Measurements from ENCODE around the gene HLA-G. TPM values are rescaled to one million over a fixed set of nuclear protein-coding genes. Genes with fewer than 3 reads are reported as not detected.

The HLA-G gene
- total RNA-seq, 1 donor: not detected

- H3K4me3 ChIP-seq (ENCODE audit: low read depth, low read length): no peak overlapping the region
- no peak for DNase-seq (ENCODE audit: low read depth)
Observed at GRCh38 chr6:29841030-29841429, 13.4 kb downstream of the HLA-G start.

DNA sequence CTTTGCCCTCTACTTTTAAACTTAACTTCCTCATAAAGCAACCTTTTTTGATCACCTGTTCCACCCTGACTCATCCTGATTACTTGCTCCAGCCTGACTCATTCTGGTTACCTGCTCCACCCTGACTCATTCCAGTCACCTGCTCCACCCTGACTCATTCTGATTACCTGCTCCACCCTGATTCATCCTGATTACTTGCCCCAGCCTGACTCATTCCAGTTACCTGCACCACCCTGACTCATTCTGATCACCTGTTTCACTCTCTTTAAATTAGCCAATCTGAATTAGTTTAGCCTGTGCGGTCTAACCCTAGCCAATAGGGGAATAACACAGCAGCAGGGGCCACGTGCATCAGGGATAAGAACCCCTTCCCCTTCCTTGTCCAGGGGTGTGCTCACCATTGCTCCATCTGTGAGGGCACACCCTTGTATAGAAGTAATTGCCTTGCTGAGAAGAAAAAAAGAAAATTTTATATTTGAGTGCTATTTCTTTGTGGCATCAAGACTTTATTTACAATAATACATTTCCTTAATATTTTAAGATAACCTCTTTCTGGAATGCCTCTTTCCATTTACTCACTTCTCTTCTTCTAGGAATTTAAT, 17.9 kb downstream of the HLA-G start:
- DNase-seq (ENCODE audit: low read depth): no peak
- H3K4me3 ChIP-seq (ENCODE audit: low read depth, low read length): no peak overlapping the region
- TF ChIP-seq, protein P1, sequence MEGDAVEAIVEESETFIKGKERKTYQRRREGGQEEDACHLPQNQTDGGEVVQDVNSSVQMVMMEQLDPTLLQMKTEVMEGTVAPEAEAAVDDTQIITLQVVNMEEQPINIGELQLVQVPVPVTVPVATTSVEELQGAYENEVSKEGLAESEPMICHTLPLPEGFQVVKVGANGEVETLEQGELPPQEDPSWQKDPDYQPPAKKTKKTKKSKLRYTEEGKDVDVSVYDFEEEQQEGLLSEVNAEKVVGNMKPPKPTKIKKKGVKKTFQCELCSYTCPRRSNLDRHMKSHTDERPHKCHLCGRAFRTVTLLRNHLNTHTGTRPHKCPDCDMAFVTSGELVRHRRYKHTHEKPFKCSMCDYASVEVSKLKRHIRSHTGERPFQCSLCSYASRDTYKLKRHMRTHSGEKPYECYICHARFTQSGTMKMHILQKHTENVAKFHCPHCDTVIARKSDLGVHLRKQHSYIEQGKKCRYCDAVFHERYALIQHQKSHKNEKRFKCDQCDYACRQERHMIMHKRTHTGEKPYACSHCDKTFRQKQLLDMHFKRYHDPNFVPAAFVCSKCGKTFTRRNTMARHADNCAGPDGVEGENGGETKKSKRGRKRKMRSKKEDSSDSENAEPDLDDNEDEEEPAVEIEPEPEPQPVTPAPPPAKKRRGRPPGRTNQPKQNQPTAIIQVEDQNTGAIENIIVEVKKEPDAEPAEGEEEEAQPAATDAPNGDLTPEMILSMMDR (IDR thresholded peaks at IDR 0.05; ENCODE audit: insufficient read depth, low read depth, low read length): no peak

More at GRCh38 chr6:29841030-29841429, 13.4 kb downstream of the HLA-G start:
- TF ChIP-seq, protein P1 (IDR thresholded peaks at IDR 0.05; ENCODE audit: insufficient read depth, low read depth, low read length): no peak

GRCh38 chr6:29847871-29848630, 20.4 kb downstream of the HLA-G start:
- H3K4me3 ChIP-seq (ENCODE audit: low read depth, low read length): no peak overlapping the region
- peak; percentile 64 for DNase-seq (ENCODE audit: low read depth)
- TF ChIP-seq, protein P1 (IDR thresholded peaks at IDR 0.05; ENCODE audit: insufficient read depth, low read depth, low read length): peak; percentile 91

- TF ChIP-seq, protein P1 (IDR thresholded peaks at IDR 0.05; ENCODE audit: insufficient read depth, low read depth, low read length): no peak
- H3K4me3 ChIP-seq (ENCODE audit: low read depth, low read length): no peak overlapping the region
- peak; percentile 6 for DNase-seq (ENCODE audit: low read depth)
Observed at GRCh38 chr6:29850011-29850553, 22.5 kb downstream of the HLA-G start.

DNA sequence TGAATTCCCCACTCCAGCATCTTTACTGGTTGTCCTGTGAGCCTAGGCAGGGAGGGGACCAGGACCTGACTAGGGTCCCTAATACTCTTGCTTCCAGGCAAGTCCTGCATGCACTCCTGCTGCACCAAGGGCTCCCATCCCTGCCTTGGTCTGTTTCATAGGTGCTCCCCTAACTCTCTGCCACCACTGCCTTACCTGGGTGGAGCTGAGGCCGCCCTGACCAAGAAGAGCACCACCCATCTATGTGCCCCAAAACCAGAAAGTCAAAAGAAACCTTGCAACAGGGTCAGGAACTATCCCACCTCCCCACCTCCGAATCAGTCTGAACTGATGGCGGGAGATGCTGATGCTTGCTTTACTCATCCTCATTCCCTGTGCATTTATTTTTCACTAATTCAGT, 23.6 kb downstream of the HLA-G start:
- TF ChIP-seq, protein P1 (IDR thresholded peaks at IDR 0.05; ENCODE audit: insufficient read depth, low read depth, low read length): no peak
- H3K4me3 ChIP-seq (ENCODE audit: low read depth, low read length): no peak overlapping the region
- no peak for DNase-seq (ENCODE audit: low read depth)

- no peak overlapping the region for H3K4me3 ChIP-seq (ENCODE audit: low read depth, low read length)
- TF ChIP-seq, protein P1 (IDR thresholded peaks at IDR 0.05; ENCODE audit: insufficient read depth, low read depth, low read length): no peak
- no peak for DNase-seq (ENCODE audit: low read depth)
Observed at GRCh38 chr6:29853245-29853644, 25.6 kb downstream of the HLA-G start.
